Breast epithelium (tissue), 3 donors: ENCODE data around the gene APOBEC3H.

Experiments
- POLR2A ChIP-seq: fragments of 450-650 bp; IDR thresholded peaks from one replicate; pipeline ENCODE4 v1.6.1; 2016; ENCODE audit warnings: antibody characterized with exemption, mild to moderate bottlenecking, moderate library complexity
- TF ChIP-seq, protein P1 (sequence below), 3 donors: fragments of 450-650 bp; IDR thresholded peaks; one replicate each; pipeline ENCODE4 v1.5.1; 2016 to 2017; ENCODE audit warnings: antibody characterized with exemption in 3 of 3, mild to moderate bottlenecking in 3 of 3, moderate library complexity in 3 of 3

- TF ChIP-seq, protein P1, sequence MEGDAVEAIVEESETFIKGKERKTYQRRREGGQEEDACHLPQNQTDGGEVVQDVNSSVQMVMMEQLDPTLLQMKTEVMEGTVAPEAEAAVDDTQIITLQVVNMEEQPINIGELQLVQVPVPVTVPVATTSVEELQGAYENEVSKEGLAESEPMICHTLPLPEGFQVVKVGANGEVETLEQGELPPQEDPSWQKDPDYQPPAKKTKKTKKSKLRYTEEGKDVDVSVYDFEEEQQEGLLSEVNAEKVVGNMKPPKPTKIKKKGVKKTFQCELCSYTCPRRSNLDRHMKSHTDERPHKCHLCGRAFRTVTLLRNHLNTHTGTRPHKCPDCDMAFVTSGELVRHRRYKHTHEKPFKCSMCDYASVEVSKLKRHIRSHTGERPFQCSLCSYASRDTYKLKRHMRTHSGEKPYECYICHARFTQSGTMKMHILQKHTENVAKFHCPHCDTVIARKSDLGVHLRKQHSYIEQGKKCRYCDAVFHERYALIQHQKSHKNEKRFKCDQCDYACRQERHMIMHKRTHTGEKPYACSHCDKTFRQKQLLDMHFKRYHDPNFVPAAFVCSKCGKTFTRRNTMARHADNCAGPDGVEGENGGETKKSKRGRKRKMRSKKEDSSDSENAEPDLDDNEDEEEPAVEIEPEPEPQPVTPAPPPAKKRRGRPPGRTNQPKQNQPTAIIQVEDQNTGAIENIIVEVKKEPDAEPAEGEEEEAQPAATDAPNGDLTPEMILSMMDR (IDR thresholded peaks at IDR 0.05): no peak
- TF ChIP-seq POLR2A: no peak
These were observed 8.4 kb upstream of the APOBEC3H start for GRCh38 chr22:39088685-39089032.
